KOPT-K1 (cell line): Measurements from ENCODE around the gene SEPTIN2.

Experiments
- H3K27ac ChIP-seq: fragments of 200-600 bp; sonication (generic); 2 replicates; pipeline ENCODE4 v1.5.1; 2016; ENCODE audit warnings: antibody characterized with exemption, mild to moderate bottlenecking, low read depth, low read length; ENCODE audit not compliant: poor library complexity, severe bottlenecking
- H3K36me3 ChIP-seq: fragments of 200-600 bp; sonication (generic); 2 replicates; pipeline ENCODE4 v1.5.1; 2017; ENCODE audit warnings: antibody characterized with exemption, mild to moderate bottlenecking, low read length, moderate library complexity; ENCODE audit not compliant: insufficient read depth
- H3K9me3 ChIP-seq: fragments of 200-600 bp; sonication (generic); 2 replicates; pipeline ENCODE4 v1.5.1; 2017; ENCODE audit warnings: antibody characterized with exemption, low read length, mild to moderate bottlenecking; ENCODE audit not compliant: insufficient read depth, poor library complexity, severe bottlenecking

The SEPTIN2 gene

DNA sequence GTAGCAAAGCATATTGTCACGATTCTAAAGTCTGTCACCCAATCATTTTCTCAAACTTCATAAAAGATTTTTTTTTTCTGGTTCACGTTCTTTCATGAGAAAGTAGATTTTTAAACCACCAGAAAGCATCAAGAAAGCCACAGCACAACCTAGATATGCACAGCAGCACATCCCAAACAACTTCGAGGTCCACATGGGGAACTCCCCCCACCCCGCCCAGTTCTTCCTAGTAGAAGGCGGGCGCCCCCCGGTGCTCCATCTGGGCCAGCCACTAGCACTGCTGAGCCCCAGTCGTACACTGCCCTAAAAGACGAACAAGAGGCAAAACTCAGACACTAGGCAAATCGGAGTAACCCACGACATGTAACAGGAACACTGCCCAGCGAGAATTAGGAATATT lies 15.7 kb upstream of the SEPTIN2 start:
- Histone ChIP-seq H3K36me3 (peaks cover 11% of the 10 kb centered on the region; the same call in 1 of the 2 replicates), H3K27ac (no peak overlapping the region), H3K9me3 (no peaks in the 10 kb centered on the region)

DNA sequence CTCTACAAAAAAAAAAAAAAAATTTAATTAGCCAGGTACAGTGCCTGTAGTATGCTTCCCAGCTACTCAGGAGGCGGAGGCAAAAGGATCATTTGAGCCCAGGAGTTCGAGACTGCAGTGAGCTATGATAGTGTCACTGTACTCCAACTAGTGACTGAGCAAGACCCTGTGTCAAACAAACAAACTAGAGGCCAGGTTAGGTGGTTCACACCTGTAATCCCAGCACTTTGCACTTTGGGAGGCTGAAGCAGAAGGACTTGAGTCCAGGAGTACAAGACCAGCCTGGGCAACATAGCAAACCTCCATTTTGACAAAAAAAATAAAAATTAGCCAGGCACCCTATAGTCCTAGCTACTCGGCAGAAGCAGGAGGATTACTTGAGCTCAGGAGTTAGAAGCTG lies 13.6 kb upstream of the SEPTIN2 start:
- Histone ChIP-seq H3K36me3 (peaks cover 12% of the 10 kb centered on the region; the same call in 1 of the 2 replicates), H3K9me3 (no peaks in the 10 kb centered on the region), H3K27ac (no peak overlapping the region)

DNA sequence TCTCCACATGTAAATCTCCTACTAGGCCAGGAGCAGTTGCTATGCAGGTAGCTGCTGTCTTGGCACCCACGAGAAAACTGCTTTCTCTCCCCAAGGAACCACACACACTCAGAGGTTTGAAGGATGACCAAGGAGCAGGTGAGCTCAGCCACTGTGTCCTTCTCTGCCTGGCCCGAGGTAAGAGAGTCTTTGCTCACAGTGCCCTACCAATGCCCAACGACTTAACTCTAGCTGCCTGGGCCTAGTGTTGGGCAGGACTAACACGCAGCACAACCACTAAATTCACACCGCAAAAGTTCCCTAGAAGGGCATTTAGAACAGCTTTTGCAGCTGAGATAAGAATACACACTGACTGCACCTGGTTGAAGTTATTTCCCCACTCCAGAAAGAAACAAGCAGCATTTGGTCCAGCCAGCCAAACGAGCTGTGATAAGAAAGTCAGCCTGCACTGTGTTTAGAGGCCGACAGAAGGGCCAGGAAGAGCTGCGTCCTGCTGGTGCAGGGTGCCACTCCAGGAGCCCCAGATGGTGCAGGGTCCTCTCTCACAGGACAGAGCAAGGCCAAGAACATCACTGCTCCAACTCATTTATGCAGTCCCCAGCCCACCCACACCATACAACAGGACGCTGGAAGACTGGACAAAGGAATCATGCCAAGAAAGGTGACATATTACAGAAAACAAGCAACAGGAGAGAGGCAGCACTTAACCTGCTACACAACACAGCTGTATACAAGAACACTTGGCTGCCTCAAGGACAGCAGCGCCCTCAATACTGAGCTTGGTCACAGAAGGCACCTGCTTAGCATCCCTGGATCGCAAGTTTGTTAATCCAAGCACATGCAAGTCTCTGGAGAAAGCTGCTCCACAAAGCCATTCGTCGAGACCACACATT lies 12.7 kb upstream of the SEPTIN2 start:
- no peak overlapping the region for H3K27ac ChIP-seq
- peaks cover 10% of the 10 kb centered on the region; the same call in 1 of the 2 replicates for H3K36me3 ChIP-seq

DNA sequence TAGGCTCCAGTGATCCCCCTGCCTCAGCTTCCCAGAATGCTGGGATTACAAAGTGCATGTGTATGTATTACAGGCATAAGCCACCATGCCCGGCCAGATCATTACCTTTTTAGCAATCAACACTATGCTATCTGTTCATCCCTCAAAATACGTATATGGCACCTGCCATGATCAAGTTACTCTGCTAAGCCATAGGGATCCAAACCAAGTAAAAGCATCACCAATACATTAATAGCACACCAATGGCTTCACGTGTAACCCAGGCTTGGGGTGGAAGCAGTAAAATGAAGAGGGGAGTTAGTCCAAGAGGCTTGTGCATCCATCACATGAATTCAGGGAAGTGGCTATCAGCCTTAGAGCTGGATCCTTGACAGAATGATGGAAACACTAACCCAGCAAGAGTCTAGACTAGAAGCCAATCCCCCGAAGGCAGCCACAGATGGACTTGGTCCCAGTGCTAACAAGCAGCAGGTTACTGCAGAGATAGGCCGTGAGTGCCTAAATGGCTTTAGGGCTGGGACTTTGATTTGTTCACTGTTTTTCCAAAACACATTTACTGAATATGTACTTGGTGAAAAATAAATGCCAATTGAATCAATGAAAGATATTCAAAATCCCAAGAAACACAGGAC lies 11.6 kb upstream of the SEPTIN2 start:
- Histone ChIP-seq H3K27ac (no peak overlapping the region), H3K9me3 (no peaks in the 10 kb centered on the region), H3K36me3 (peaks cover 20% of the 10 kb centered on the region; the same call in 1 of the 2 replicates)

More for the DNA sequence above, 12.7 kb upstream of the SEPTIN2 start:
- no peaks in the 10 kb centered on the region for H3K9me3 ChIP-seq

DNA sequence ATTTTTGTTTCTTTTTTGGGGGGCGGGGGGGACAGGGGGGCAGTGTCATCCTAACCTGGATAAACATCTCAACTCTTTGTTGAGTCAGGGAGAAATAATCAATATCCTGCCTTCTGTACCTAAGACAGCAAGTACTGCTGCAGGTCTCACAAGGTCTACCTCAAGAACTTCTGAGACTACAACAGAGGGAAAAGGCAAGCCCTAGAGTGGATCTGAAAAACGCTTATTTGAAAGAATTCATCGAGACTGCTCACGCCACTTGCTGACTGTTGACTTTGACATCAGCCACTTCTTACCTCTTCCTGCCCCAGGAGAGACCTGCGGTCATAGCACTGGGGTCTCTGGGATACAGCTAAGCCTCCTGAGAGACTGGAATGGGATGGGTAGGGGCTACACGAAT lies 8.7 kb upstream of the SEPTIN2 start:
- no peaks in the 10 kb centered on the region for H3K9me3 ChIP-seq

DNA sequence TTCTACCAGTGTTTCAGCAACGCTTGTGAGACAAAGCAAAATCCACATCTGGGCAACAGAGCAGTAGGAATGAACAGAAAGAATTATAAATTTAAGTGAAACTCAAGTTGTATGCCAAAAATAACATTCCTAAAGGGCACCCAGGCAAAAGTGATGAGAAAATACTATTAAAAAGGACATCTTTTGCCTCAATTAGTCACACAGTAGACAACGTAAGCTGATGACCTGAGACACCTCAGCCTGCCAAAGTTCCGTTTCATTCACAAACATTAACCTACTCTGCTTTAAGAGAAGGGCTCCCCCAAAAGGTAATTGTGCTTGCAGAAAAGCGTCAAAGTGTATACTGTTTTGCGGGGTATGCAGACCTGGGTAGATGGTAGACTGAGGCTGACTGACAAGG lies 7.5 kb upstream of the SEPTIN2 start:
- H3K36me3 ChIP-seq: peaks cover 20% of the 10 kb centered on the region; the same call in 1 of the 2 replicates
- H3K9me3 ChIP-seq: no peaks in the 10 kb centered on the region
- no peak overlapping the region for H3K27ac ChIP-seq

More for the DNA sequence above, 8.7 kb upstream of the SEPTIN2 start:
- Histone ChIP-seq H3K36me3 (peaks cover 20% of the 10 kb centered on the region; the same call in 1 of the 2 replicates), H3K27ac (no peak overlapping the region)

DNA sequence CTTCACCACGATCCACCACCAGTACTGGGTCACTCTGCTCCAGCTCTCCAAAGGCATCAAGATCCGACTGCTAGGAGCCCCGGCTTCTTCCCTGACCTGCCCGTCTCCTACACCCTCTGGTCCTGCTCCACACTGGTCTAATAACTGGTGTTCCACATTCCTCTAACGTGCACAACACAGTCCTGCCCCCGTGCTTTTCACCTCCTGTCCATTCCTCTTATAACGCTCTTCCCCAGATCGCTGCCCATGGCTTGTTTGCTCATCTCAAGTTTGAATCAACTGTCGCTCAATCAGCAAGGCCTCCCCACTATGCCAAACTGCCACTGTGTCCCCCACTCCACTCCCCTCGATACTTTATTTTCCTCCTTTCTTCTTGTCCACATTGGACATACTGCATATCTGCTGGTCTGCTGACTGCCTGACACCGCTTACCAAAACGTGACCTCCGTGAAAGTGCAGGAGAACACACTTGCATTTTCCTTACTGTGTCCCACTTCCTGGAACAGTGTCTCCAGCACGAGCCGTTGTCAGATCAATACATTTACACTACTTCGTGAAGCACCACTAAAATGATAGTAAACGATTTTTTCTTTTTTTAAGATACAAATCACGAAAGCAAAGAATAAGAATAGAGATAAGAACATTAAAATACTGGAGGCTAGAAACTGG lies 6.8 kb upstream of the SEPTIN2 start:
- peak overlapping the region; percentile 30 for H3K27ac ChIP-seq
- H3K36me3 ChIP-seq: peaks cover 20% of the 10 kb centered on the region; the same call in 1 of the 2 replicates
- H3K9me3 ChIP-seq: no peaks in the 10 kb centered on the region

DNA sequence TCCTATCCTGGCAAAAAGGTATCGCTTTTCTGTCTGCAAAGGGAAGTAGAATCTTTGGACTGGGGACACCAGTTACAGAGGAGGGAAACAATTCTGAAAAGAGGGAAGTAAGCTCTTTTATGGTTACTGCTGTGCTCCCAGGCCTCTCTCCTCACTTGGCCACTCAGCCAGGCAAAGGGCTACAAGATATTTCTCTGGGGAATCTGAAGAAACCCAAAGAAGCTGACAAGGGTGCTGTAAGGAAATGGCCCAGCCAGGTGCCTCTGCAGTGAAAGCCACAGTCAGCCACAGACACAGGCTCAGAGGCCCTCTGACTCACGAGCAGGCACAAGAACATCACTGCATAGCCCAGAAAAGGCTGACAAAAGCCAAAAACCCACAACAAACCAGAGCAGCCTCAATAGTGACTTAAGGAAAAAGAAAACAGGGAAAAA lies 6.0 kb upstream of the SEPTIN2 start:
- Histone ChIP-seq H3K9me3 (no peaks in the 10 kb centered on the region), H3K27ac (peak overlapping the region; percentile 30), H3K36me3 (peaks cover 20% of the 10 kb centered on the region; the same call in 1 of the 2 replicates)

DNA sequence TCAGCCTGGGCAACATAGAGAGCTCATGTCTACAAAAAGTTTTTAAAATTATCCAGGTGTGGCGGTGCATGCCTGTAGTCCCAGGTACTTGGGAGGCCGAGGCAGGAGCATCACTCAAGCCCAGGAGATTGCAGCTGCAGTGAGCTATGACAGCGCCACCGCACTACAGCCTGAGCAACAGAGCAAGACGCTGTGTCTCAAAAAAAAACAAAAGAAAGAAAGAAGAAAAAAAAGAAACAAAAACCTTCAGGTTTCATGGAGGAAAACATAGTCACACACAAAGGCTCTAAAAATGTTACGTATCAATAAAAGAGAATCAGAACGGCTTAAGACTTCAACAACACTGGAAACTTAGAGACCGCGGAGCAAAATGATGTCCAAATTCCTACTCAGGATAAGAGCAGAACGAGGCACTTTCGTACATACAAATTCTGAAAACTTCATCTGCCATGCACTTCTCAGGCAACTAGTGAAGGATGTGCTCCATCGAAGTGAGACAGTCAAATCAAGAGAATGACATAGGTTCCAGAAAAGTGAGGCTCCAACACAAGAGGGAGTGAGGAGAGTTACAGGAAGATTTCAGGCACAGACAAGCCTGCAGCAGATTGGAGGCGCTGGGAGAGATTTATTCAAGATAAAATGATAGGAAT lies 4.7 kb upstream of the SEPTIN2 start:
- no peak overlapping the region for H3K27ac ChIP-seq
- H3K9me3 ChIP-seq: no peaks in the 10 kb centered on the region
- peaks cover 20% of the 10 kb centered on the region; the same call in 1 of the 2 replicates for H3K36me3 ChIP-seq

DNA sequence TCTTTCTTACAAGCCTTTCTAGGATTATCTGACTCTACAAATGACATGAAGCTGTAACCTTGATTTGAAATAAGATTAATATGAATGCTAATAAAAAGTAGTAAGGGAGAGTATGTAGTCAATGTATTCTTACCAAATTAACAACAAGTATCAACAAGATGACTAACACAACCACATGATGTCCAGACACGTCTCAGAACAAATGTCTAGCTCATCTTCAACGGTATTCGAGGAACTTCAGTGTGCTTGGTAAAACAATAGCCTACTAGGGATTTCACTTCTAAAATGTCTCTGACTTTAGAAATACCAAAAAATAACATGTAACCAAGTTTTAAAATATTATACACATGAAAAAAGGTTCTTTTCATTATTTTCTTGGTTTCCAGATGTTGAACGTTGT lies 3.6 kb upstream of the SEPTIN2 start:
- no peak overlapping the region for H3K27ac ChIP-seq
- H3K36me3 ChIP-seq: peaks cover 15% of the 10 kb centered on the region; the same call in 1 of the 2 replicates
- no peaks in the 10 kb centered on the region for H3K9me3 ChIP-seq

DNA sequence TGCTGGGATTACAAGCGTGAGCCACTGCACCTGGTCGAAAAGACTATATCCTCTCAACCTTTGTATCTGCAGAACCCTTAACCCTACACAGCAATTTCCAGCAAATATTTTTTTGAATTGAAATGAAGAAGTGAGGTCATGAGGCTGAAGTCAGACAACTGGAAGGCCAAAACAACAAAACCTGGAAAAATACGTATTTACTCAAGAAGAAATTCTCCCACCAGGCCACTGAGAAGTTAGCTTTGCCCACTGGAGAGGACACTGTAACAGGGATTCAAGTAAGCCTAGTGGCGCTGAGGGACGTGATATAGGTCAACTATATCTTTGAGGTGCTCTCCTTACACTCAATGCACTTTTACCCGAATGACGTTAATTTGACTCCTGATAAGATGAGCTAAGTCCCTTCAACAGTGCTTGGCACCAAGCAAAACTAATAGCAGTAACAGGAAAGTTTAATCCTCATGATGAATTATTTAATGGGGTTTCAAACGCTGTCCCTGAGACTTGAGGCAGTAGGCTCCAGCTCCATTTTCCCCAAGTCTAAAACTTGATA lies 2.1 kb upstream of the SEPTIN2 start:
- Histone ChIP-seq H3K36me3 (peaks cover 18% of the 10 kb centered on the region), H3K27ac (peak overlapping the region; percentile 100), H3K9me3 (no peaks in the 10 kb centered on the region)

DNA sequence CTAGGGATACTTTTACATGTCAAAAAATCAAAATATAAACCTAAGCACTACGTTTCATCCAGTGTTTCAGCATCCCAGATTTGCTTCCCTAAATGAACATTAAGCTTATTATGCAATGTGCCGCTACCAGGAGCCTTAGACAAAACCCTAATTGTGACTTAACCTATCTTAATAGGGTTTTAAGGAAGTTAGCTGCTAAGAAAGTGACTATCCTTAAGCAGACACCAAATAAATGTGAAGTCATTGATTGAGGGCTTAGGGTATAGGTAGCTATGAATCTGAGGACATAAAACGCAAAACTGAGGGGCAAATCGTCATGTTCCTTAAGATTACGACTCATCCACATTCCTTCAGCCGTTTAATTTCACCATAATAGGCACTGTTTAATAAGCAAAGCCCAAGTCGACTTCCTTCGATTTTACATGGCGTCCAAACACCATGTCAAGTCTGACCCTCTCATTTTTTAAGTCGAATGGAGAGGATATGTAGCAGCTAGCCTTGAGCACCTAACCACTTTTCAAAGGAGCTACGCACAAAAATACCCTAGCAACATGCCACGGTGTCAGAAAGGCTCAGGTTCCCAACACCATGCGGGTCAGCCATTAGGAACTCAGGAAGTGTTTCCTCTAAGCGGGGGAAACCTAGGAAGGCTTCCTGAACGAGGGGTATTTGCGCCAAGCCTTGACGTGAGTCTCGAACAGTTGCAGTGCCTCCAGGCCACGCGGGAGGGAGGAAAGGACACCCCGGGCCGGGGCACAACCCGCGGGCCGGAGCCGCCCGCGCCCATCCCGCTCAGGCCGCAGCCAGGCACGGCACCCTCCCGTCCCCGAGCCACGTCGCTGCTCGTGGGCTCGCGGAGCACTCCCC lies 1.3 kb upstream of the SEPTIN2 start:
- no peaks in the 10 kb centered on the region for H3K9me3 ChIP-seq
- peak overlapping the region; percentile 100 for H3K27ac ChIP-seq
- peaks cover 21% of the 10 kb centered on the region for H3K36me3 ChIP-seq

DNA sequence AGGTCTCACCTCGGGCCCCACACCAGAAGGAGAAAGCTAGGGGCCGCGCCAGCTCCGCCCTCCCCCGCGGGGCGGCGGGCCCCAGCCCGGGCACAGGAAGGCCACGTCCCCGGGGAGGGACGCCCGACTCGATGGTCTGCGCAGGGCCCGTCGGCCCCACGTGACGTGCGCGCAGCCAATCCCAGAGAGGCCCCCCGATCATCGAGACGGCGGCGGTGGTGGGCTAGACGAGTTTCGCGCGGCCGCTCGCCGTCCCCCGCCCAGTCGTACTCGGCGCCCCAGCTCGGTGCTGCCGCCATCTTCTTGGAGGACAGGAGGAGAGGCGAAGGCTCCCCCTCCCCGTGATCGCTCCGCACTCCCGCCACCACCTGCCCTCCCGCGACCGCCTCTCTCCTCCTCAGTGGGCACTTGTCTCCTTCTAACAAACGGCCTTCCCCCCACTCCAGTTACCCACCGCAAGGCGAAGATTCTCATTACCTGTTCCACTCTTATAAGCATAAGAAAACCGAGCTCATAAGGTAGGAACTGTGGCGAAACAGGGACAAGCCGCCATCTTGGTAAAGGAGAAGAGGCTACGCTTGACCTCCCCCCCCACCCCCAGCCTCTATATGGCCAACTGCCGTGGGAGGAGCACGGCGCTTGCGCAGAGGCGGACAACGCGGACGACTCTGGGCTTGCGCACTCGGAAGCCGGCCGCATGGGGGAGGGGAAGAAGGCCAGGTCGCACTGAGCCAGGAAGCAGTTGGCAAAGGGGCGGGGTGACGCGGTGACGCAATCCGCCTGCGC lies 439 bp upstream of the SEPTIN2 start, which contains the start of gene HDLBP:
TSS of gene HDLBP (minus strand) at position 580 of the 786 bp plus-strand sequence. CDS start 48,803 bp downstream, outside the sequence.
- H3K27ac ChIP-seq: peak within 1 kb of the TSS; percentile 100
- H3K9me3 ChIP-seq: no peaks in the 10 kb centered on the region
- peaks cover 29% of the 10 kb centered on the region for H3K36me3 ChIP-seq
